Ramos (cell line): ENCODE data around the gene NKD1.

Experiments used
- in situ Hi-C: fragments of 300-500 bp; cut with MboI; formaldehyde crosslinking; loops from one replicate; pipeline ENCODE4 v1.14.3; 2022; ENCODE audit warnings: low sequenced_read_pairs; ENCODE audit not compliant: unreplicated experiment

NKD1 gene

GRCh38 chr16:50697881-50698767 lies 149.9 kb downstream of the NKD1 start:
- in situ Hi-C loops: no loop called here
